CD4-positive, alpha-beta memory T cell (primary cell): ENCODE data around the gene RABGAP1L. TPM values are rescaled to one million over a fixed set of nuclear protein-coding genes. Genes with fewer than 3 reads are reported as not detected.

Source experiments
- CTCF ChIA-PET: fragments of 350-600 bp; sonication (Branson Sonifier 250); formaldehyde crosslinking; loops from one replicate; lab custom pipeline; 2021; ENCODE audit warnings: inconsistent platforms; ENCODE audit not compliant: partially characterized antibody; lab: Charles Lee
- POLR2A ChIA-PET: fragments of 350-600 bp; sonication (Branson Sonifier 250); formaldehyde crosslinking; loops from one replicate; lab custom pipeline; 2021; ENCODE audit not compliant: partially characterized antibody; lab: Charles Lee
- DNase-seq, 5 donors: peaks; one replicate each; pipeline versions ENCODE4 v3.0.0 to v3.0.0-alpha.2; 2020 to 2022; ENCODE audit warnings: mixed read lengths in 1 of 5
- H3K27ac ChIP-seq: one replicate; pipeline ENCODE4 v1.7.0; 2013; ENCODE audit warnings: low read depth, low read length
- H3K27me3 ChIP-seq: 2 replicates; pipeline ENCODE4 v1.7.0; 2013; ENCODE audit warnings: mild to moderate bottlenecking, low read length, moderate library complexity; ENCODE audit not compliant: insufficient read depth
- H3K36me3 ChIP-seq: 2 replicates; pipeline ENCODE4 v1.7.0; 2013; ENCODE audit warnings: mild to moderate bottlenecking, low read length, moderate library complexity; ENCODE audit not compliant: insufficient read depth
- H3K4me1 ChIP-seq: 2 replicates; pipeline ENCODE4 v1.7.0; 2013; ENCODE audit warnings: mild to moderate bottlenecking, low read length, moderate library complexity; ENCODE audit not compliant: insufficient read depth
- H3K4me3 ChIP-seq, 2 donors: one replicate each; pipeline ENCODE4 v1.7.0; 2013; ENCODE audit warnings: low read length in 2 of 2, mild to moderate bottlenecking in 1 of 2
- H3K9me3 ChIP-seq, 2 donors: one replicate each; pipeline ENCODE4 v1.7.0; 2013; ENCODE audit warnings: low read length in 2 of 2, control low read depth in 1 of 2; ENCODE audit not compliant: control insufficient read depth in 1 of 2
- H3K27ac Mint-ChIP-seq, 7 donors: one replicate each; pipeline ENCODE4 v1.8.0; 2020 to 2021; ENCODE audit warnings: mixed read lengths in 7 of 7, mild to moderate bottlenecking in 6 of 7, inconsistent platforms in 3 of 7, moderate library complexity in 3 of 7
- H3K27me3 Mint-ChIP-seq, 2 donors: one replicate each; pipeline ENCODE4 v1.8.0; 2020 to 2021; ENCODE audit warnings: mixed read lengths in 2 of 2
- H3K36me3 Mint-ChIP-seq, 2 donors: one replicate each; pipeline ENCODE4 v1.8.0; 2020 to 2021; ENCODE audit warnings: mixed read lengths in 2 of 2, inconsistent platforms in 1 of 2, mild to moderate bottlenecking in 1 of 2
- H3K4me1 Mint-ChIP-seq, 4 donors: one replicate each; pipeline ENCODE4 v1.8.0; 2020 to 2021; ENCODE audit warnings: mixed read lengths in 4 of 4, mild to moderate bottlenecking in 1 of 4
- H3K4me3 Mint-ChIP-seq, 8 donors: one replicate each; pipeline ENCODE4 v1.8.0; 2020 to 2021; ENCODE audit warnings: mixed read lengths in 8 of 8, mild to moderate bottlenecking in 7 of 8, moderate library complexity in 6 of 8, inconsistent platforms in 3 of 8
- H3K9me3 Mint-ChIP-seq, 8 donors: one replicate each; pipeline ENCODE4 v1.8.0; 2020 to 2021; ENCODE audit warnings: mixed read lengths in 8 of 8, mild to moderate bottlenecking in 5 of 8, inconsistent platforms in 3 of 8, moderate library complexity in 1 of 8
- intact Hi-C: fragments of 100-400 bp; cut with micrococcal nuclease; formaldehyde crosslinking; loops from one replicate; pipeline ENCODE4 v1.15.1; 2023
- polyA plus RNA-seq, 2 donors: library from polyadenylated mRNA; unstranded; fragments of 300-500 nt; fragmentation: Illumina TruSeq; gene quantifications; one replicate each; pipeline ENCODE4 v1.2.3, GENCODE V29; 2021
- total RNA-seq, 2 experiments: library from RNA; stranded (reverse); gene quantifications; one replicate each; pipeline ENCODE4 v1.2.3, GENCODE V29; 2021

Gene RABGAP1L
- total and polyA plus RNA-seq, 4 experiments from 2014 or later, result 75.7 to 114 (median 96.8) TPM

- ChIA-PET CTCF (interaction anchor here (1.0 to 2.3 kb wide), 5 partner anchors 9 to 91 kb away, joined by 3 to 11 read pairs (median 6); no protein-coding TSS in a partner anchor), POLR2A (interaction anchor here (1.5 to 14.3 kb wide), 3 partner anchors 8 to 24 kb away, joined by 4 to 243 read pairs (median 27); partner anchors contain the start of gene CACYBP)
- no peaks in the 10 kb centered on the region for H3K27me3 Mint-ChIP-seq
Measured at GRCh38 chr1:174975764-174976163, 816.4 kb downstream of the RABGAP1L start.

GRCh38 chr1:174976436-174977108 is 817.3 kb downstream of the RABGAP1L start:
- peaks cover 14% of the 10 kb centered on the region for H3K36me3 ChIP-seq
- intact Hi-C loops, result loop anchor here (1.0 kb wide), 1 partner anchor 8 kb away; no protein-coding TSS in a partner anchor
- H3K27ac ChIP-seq, result no peak overlapping the region
- H3K9me3 ChIP-seq, result no peaks in the 10 kb centered on the region
- peaks cover 30% of the 10 kb centered on the region for H3K4me1 ChIP-seq
- Mint-ChIP-seq H3K9me3 (peaks cover 0 to 1% (median 0%) of the 10 kb centered on the region in 8 donors), H3K36me3 (peaks cover 66 to 71% of the 10 kb centered on the region in 2 donors), H3K27me3 (no peaks in the 10 kb centered on the region), H3K4me3 (no peak overlapping the region), H3K4me1 (peaks cover 36 to 54% (median 50%) of the 10 kb centered on the region in 4 donors), H3K27ac (peak overlapping the region in 6 of 7 donors; percentile 5 to 71 (median 48))
- ChIA-PET POLR2A (interaction anchor here (1.3 to 14.3 kb wide), 4 partner anchors 9 to 177 kb away, joined by 3 to 243 read pairs (median 16); partner anchors contain the start of gene CACYBP), CTCF (interaction anchor here (0.8 to 2.3 kb wide), 8 partner anchors 9 to 177 kb away, joined by 3 to 11 read pairs (median 5); no protein-coding TSS in a partner anchor)
- no peak overlapping the region for H3K4me3 ChIP-seq
- no peak for DNase-seq
- H3K27me3 ChIP-seq, result no peaks in the 10 kb centered on the region

More at GRCh38 chr1:174975764-174976163, 816.4 kb downstream of the RABGAP1L start:
- peaks cover 37% of the 10 kb centered on the region for H3K4me1 ChIP-seq
- no peak overlapping the region for H3K27ac ChIP-seq
- peaks cover 0 to 1% (median 0%) of the 10 kb centered on the region in 8 donors for H3K9me3 Mint-ChIP-seq
- H3K27me3 ChIP-seq, result no peaks in the 10 kb centered on the region
- H3K36me3 ChIP-seq, result peaks cover 14% of the 10 kb centered on the region
- H3K36me3 Mint-ChIP-seq, result peaks cover 58 to 68% of the 10 kb centered on the region in 2 donors
- no peak overlapping the region for H3K4me3 ChIP-seq
- intact Hi-C loops, result no loop called here
- DNase-seq, result no peak
- peak overlapping the region in 5 of 7 donors; percentile 4 to 77 (median 43) for H3K27ac Mint-ChIP-seq
- H3K4me1 Mint-ChIP-seq, result peaks cover 37 to 58% (median 53%) of the 10 kb centered on the region in 4 donors
- H3K9me3 ChIP-seq, result no peaks in the 10 kb centered on the region
- H3K4me3 Mint-ChIP-seq, result peak overlapping the region in 1 of 8 donors; percentile 36

- H3K4me3 ChIP-seq, result no peak overlapping the region
- POLR2A ChIA-PET, result interaction anchor here (1.0 to 14.3 kb wide), 8 partner anchors 16 to 213 kb away, joined by 3 to 243 read pairs (median 4); partner anchors contain the start of gene CACYBP
- Mint-ChIP-seq H3K9me3 (peaks cover 0 to 6% (median 0%) of the 10 kb centered on the region in 8 donors), H3K36me3 (peaks cover 64 to 73% of the 10 kb centered on the region in 2 donors), H3K27ac (peak overlapping the region in 5 of 7 donors; percentile 44 to 75 (median 59)), H3K4me3 (no peak overlapping the region), H3K4me1 (peaks cover 13 to 28% (median 21%) of the 10 kb centered on the region in 4 donors), H3K27me3 (no peaks in the 10 kb centered on the region)
- no peak overlapping the region for H3K27ac ChIP-seq
- intact Hi-C loops, result loop anchor here (1.0 to 2.0 kb wide), 6 partner anchors 15 to 724 kb away; no protein-coding TSS in a partner anchor
- DNase-seq, result peak; percentile 59 to 70 (median 62)
- H3K27me3 ChIP-seq, result no peaks in the 10 kb centered on the region
- CTCF ChIA-PET, result interaction anchor here (0.8 to 7.1 kb wide), 25 partner anchors 8 to 218 kb away, joined by 3 to 122 read pairs (median 5); partner anchors contain the start of gene CACYBP
- H3K36me3 ChIP-seq, result peaks cover 24% of the 10 kb centered on the region
- H3K9me3 ChIP-seq, result no peaks in the 10 kb centered on the region
- peaks cover 4% of the 10 kb centered on the region for H3K4me1 ChIP-seq
Measured at GRCh38 chr1:174982971-174983689, 823.8 kb downstream of the RABGAP1L start.

GRCh38 chr1:174984952-174985351 is 825.6 kb downstream of the RABGAP1L start:
- H3K27ac Mint-ChIP-seq, result peak overlapping the region in 5 of 7 donors; percentile 19 to 94 (median 53)
- peaks cover 65 to 79% of the 10 kb centered on the region in 2 donors for H3K36me3 Mint-ChIP-seq
- H3K4me3 Mint-ChIP-seq, result no peak overlapping the region
- Histone ChIP-seq H3K9me3 (no peaks in the 10 kb centered on the region), H3K27me3 (no peaks in the 10 kb centered on the region), H3K36me3 (peaks cover 13% of the 10 kb centered on the region), H3K4me3 (no peak overlapping the region), H3K4me1 (peaks cover 12% of the 10 kb centered on the region), H3K27ac (no peak overlapping the region)
- ChIA-PET POLR2A (interaction anchor here (1.1 to 14.3 kb wide), 6 partner anchors 9 to 185 kb away, joined by 3 to 243 read pairs (median 14); partner anchors contain the start of gene CACYBP), CTCF (interaction anchor here (1.0 to 7.1 kb wide), 9 partner anchors 10 to 212 kb away, joined by 3 to 122 read pairs (median 9); partner anchors contain the start of gene CACYBP)
- DNase-seq, result no peak
- H3K27me3 Mint-ChIP-seq, result no peaks in the 10 kb centered on the region
- intact Hi-C loops, result no loop called here
- H3K4me1 Mint-ChIP-seq, result peaks cover 27 to 40% (median 33%) of the 10 kb centered on the region in 4 donors
- H3K9me3 Mint-ChIP-seq, result peaks cover 0 to 6% (median 0%) of the 10 kb centered on the region in 8 donors

- intact Hi-C loops, result no loop called here
- peaks cover 45 to 49% of the 10 kb centered on the region in 2 donors for H3K36me3 Mint-ChIP-seq
- H3K4me3 Mint-ChIP-seq, result peak overlapping the region in 4 of 8 donors; percentile 11 to 58 (median 36)
- no peaks in the 10 kb centered on the region for H3K27me3 Mint-ChIP-seq
- H3K4me1 ChIP-seq, result peaks cover 15% of the 10 kb centered on the region
- no peaks in the 10 kb centered on the region for H3K9me3 Mint-ChIP-seq
- ChIA-PET CTCF (interaction anchor here (1.3 to 1.9 kb wide), 4 partner anchors 10 to 218 kb away, joined by 3 to 8 read pairs (median 4); no protein-coding TSS in a partner anchor), POLR2A (interaction anchor here (0.8 to 1.9 kb wide), 6 partner anchors 11 to 188 kb away, joined by 3 to 28 read pairs (median 9); partner anchors contain the start of gene CACYBP)
- H3K27ac Mint-ChIP-seq, result peak overlapping the region in 6 of 7 donors; percentile 34 to 92 (median 71)
- no peak overlapping the region for H3K4me3 ChIP-seq
- no peak overlapping the region for H3K27ac ChIP-seq
- no peak for DNase-seq
- H3K36me3 ChIP-seq, result no peaks in the 10 kb centered on the region
- H3K27me3 ChIP-seq, result no peaks in the 10 kb centered on the region
- no peaks in the 10 kb centered on the region for H3K9me3 ChIP-seq
- peaks cover 23 to 30% (median 25%) of the 10 kb centered on the region in 4 donors for H3K4me1 Mint-ChIP-seq
Measured at GRCh38 chr1:174988539-174988938, 829.2 kb downstream of the RABGAP1L start.

GRCh38 chr1:174988986-174989385 is 829.7 kb downstream of the RABGAP1L start:
- CTCF ChIA-PET, result interaction anchor here (0.9 to 1.9 kb wide), 5 partner anchors 10 to 219 kb away, joined by 3 to 8 read pairs (median 4); no protein-coding TSS in a partner anchor
- no peak overlapping the region for H3K4me3 ChIP-seq
- H3K4me1 Mint-ChIP-seq, result peaks cover 23 to 30% (median 26%) of the 10 kb centered on the region in 4 donors

More at GRCh38 chr1:174988986-174989385, 829.7 kb downstream of the RABGAP1L start:
- peaks cover 15% of the 10 kb centered on the region for H3K4me1 ChIP-seq
- POLR2A ChIA-PET, result interaction anchor here (0.8 to 1.9 kb wide), 7 partner anchors 10 to 189 kb away, joined by 3 to 28 read pairs (median 6); partner anchors contain the start of gene CACYBP
- H3K27ac ChIP-seq, result no peak overlapping the region
- Mint-ChIP-seq H3K27me3 (no peaks in the 10 kb centered on the region), H3K27ac (peak overlapping the region; percentile 71 to 98 (median 96)), H3K4me3 (peak overlapping the region in 3 of 8 donors; percentile 21 to 87 (median 59)), H3K9me3 (no peaks in the 10 kb centered on the region), H3K36me3 (peaks cover 41 to 48% of the 10 kb centered on the region in 2 donors)
- no peaks in the 10 kb centered on the region for H3K9me3 ChIP-seq
- intact Hi-C loops, result no loop called here
- H3K36me3 ChIP-seq, result no peaks in the 10 kb centered on the region
- DNase-seq, result no peak
- H3K27me3 ChIP-seq, result no peaks in the 10 kb centered on the region
